Measurements from ENCODE around the gene ARHGAP26.

The ARHGAP26 gene

GRCh38 chr5:143057580-143057999 lies 287.4 kb downstream of the ARHGAP26 start:
- DNase-seq (ENCODE audit: low read depth): peak; percentile 82
- H3K4me3 ChIP-seq (ENCODE audit: low read depth, low read length): peak overlapping the region; percentile 85
- TF ChIP-seq CTCF (IDR thresholded peaks at IDR 0.05; ENCODE audit: insufficient read depth, low read depth, low read length, missing control alignments): no peak

DNA sequence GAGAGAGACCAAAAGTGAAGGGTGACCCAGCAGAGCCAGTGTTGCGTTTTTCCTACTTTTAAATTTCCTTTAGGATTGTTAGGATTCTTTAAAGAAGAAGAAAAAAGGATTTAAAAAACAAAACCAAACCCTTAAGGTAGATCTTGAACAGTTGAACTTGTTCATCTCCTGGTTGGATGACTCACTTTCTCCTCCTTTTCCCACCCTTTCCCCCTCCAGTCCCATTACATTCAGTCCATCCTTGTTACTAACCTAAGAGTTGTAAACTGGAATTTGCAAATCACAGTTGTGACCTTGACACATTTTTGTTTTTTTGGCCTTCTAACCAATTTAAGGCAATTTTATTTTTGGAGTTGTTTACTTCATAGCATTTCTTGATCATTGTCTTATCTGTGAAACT lies 289.2 kb downstream of the ARHGAP26 start:
- DNase-seq (ENCODE audit: low read depth): no peak
- no peak for TF ChIP-seq CTCF (IDR thresholded peaks at IDR 0.05; ENCODE audit: insufficient read depth, low read depth, low read length, missing control alignments)
- H3K4me3 ChIP-seq (ENCODE audit: low read depth, low read length): no peak overlapping the region

- H3K4me3 ChIP-seq (ENCODE audit: low read depth, low read length): no peak overlapping the region
- no peak for TF ChIP-seq CTCF (IDR thresholded peaks at IDR 0.05; ENCODE audit: insufficient read depth, low read depth, low read length, missing control alignments)
- no peak for DNase-seq (ENCODE audit: low read depth)
Observed at GRCh38 chr5:143059976-143060765, 290.0 kb downstream of the ARHGAP26 start.

GRCh38 chr5:143061161-143061945 lies 291.2 kb downstream of the ARHGAP26 start:
- no peak overlapping the region for H3K4me3 ChIP-seq (ENCODE audit: low read depth, low read length)
- TF ChIP-seq CTCF (IDR thresholded peaks at IDR 0.05; ENCODE audit: insufficient read depth, low read depth, low read length, missing control alignments): no peak
- no peak for DNase-seq (ENCODE audit: low read depth)

GRCh38 chr5:143062379-143062778 lies 292.2 kb downstream of the ARHGAP26 start:
- no peak overlapping the region for H3K4me3 ChIP-seq (ENCODE audit: low read depth, low read length)
- no peak for DNase-seq (ENCODE audit: low read depth)
- TF ChIP-seq CTCF (IDR thresholded peaks at IDR 0.05; ENCODE audit: insufficient read depth, low read depth, low read length, missing control alignments): no peak

DNA sequence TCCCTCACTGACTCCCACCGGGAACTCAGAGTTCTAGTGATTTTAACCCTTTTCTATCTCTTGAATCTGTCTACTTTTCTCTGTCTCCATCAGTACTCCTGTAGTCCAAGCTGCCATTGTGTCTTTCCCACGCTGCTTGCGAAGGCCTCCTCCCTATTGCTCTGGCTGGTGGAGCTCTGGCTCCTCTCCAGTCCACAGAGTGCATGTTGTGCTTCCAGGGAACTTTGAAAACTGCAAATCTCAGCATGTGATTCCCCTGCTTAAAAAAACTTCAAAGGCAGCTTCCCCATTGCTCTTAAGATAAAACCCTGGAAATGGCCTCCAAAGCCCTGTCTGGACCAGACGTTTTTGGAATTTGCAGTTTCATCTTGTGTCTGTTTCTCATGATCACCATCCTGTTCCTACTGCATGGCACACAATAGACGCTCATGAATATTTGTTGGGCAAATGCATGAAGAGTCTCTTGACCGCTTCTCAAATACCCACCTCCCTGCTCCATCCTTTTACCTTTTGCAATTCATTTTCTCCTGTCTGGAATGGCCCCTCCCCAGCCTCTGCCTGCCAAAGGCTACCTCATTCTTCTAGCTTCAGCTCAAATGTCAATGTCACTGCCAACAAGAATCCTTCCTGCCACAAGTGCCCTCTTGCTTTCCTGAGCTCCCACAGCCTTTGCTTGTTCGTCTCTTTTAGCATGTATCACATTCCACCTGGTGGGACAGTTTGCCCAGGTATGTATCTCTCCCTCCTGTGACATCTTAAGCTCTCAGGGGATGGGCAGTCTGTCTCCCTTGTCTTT lies 293.2 kb downstream of the ARHGAP26 start:
- H3K4me3 ChIP-seq (ENCODE audit: low read depth, low read length): no peak overlapping the region
- no peak for DNase-seq (ENCODE audit: low read depth)
- no peak for TF ChIP-seq CTCF (IDR thresholded peaks at IDR 0.05; ENCODE audit: insufficient read depth, low read depth, low read length, missing control alignments)
